ENCODE data around the gene ARSG.
A peak's percentile ranks its signal among the peaks of the same experiment; 100 is the strongest.
"Not testable (repeated sequence)": the region's sequence is repeated elsewhere in the genome, so short reads cannot be mapped to it uniquely, and the experiment has no call there.

Gene ARSG

DNA sequence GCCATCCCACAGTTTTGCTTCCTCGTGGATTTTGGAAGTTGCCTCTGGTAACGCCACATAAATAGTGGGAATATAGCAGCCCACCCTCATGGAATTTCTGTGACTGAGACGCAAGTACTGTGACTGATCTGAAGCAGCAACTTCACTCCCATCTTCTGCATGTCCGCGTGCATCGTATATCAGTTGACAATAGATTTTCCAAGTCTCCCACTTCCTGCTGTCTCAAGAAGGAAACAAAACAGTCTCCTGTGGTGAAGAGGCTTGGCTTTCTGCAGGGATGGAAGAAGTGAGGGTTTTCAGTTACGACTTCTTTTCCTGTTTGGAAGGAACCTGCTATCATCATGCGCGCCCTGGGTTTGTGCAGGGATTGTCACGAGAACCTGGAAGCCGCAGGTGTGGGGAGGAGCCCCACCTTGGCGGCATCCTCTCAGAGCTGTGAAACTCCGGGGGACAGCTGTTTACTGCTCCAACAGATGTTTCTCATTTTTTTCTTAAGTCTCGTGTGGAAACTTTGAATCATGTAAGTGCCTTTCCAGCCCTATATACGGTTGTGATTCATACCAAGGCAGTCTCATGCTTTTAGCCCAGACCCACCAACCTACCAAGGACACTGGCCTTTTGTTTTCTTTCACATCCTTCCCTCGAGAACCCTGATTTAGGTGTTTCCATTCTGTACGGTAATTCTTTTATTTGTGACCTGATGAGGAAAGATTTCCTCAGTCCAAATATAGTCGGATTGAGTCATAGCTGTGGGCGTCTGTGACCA is 108.5 kb downstream of the ARSG start:
- no peak for DNase-seq

DNA sequence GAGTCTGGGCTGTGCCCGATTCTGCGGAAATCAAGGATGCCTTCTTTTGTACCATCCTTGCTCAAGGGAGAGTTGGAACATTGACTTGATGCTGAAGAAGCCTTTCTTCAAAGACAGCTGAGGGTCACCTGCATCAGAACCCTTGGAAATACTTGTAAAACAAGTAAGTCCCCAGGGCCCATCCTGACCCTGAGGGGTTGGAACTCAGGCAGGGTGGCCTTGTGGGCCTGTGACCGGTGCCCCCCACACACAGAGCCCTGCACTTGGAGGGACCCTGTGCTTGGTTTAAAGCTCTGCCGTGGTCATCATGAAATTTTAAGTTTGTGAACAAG is 109.1 kb downstream of the ARSG start:
- no peak for DNase-seq

DNA sequence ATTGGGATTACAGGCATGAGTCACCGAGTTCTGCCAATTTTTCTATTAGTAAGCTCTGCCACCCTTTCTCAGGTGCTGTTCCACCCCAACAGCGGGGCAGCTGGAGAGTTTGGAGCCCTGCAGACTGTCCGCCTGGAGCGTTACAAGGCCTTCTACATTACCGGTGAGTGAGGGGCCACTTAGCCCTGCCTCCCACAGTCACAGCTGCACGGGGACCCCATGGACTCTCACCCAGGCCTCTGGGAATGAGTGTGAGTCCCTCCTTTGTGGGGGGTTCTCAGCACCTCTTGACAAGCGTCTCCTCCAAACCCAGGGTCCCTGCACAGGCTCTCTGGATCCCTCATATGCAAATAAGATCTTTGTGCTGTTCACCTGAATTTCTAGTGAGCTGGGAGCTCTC is 110.0 kb downstream of the ARSG start:
- no peak for DNase-seq

DNA sequence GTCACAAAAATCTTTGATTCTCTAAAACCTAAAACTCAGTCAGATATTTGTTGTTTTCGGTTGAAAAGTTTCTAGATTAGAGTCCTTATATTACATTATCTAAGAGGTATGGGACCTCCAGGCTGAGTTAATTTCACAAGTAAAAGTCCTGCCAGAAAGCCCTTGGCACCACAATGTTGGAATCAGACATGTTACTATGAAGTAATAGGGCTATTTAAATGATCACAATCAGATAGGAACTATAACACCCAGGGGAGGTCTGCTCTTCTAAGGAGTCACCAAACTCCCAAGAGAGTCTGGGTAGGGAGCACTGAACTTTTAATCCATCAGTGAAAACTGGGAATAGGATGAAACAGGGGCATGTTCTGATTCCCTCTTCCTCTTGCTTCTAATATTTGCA is 111.8 kb downstream of the ARSG start:
- DNase-seq, result no peak

DNA sequence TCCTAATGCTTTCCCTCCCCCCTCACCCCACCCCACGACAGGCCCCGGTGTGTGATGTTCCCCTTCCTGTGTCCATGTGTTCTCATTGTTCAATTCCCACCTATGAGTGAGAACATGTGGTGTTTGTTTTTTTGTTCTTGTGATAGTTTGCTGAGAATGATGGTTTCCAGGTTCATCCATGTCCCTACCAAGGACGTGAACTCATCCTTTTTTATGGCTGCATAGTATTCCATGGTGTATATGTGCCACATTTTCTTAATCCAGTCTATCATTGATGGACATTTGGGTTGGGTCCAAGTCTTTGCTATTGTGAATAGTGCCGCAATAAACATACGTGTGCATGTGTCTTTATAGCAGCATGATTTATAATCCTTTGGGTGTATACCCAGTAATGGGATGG is 112.5 kb downstream of the ARSG start:
- not testable (repeated sequence) for DNase-seq

DNA sequence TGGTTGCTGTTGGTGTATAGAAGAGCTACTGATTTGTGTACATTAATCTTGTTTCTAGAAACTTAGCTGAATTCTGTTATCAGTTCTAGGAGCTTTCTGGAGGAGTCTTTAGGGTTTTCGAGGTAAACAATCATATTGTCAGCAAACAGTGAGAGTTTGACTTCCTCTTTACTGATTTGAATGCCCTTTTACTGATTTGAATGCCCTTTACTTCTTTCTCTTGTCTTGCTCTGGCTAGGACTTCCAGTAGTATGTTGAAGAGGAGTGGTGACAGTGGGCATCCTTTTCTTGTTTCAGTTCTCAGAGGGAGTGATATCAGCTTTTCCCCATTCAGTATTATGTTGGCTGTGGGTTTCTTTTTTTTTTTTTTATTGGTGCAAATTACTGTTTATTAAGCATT is 116.4 kb downstream of the ARSG start:
- not testable (repeated sequence) for DNase-seq

DNA sequence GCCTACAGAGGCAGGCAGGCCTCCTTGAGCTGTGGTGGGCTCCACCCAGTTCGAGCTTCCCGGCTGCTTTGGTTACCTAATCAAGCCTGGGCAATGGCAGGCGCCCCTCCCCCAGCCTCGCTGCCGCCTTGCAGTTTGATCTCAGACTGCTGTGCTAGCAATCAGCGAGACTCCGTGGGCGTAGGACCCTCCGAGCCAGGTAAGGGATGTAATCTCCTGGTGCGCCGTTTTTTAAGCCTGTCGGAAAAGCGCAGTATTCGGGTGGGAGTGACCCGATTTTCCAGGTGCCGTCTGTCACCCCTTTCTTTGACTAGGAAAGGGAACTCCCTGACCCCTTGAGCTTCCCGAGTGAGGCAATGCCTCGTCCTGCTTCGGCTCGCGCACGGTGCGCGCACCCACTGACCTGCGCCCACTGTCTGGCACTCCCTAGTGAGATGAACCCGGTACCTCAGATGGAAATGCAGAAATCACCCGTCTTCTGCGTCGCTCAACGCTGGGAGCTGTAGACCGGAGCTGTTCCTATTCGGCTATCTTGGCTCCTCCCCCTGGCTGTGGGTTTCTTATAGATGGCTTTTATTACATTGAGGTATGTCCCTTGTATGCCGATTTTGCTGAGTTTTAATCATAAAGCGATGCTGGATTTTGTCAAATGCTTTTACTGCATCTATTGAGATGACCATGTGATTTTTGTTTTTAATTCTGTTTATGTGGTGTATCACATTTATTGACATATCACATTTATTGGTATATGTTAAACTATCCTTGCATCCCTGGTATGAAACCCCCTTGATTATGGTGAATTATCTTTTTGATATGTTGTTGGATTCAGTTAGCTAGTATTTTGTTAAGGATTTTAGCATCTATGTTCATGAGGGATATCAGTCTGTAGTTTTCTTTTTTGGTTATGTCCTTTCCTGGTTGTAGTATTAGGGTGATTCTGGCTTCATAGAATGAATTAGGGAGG is 122.6 kb downstream of the ARSG start:
- DNase-seq, result not testable (repeated sequence)

DNA sequence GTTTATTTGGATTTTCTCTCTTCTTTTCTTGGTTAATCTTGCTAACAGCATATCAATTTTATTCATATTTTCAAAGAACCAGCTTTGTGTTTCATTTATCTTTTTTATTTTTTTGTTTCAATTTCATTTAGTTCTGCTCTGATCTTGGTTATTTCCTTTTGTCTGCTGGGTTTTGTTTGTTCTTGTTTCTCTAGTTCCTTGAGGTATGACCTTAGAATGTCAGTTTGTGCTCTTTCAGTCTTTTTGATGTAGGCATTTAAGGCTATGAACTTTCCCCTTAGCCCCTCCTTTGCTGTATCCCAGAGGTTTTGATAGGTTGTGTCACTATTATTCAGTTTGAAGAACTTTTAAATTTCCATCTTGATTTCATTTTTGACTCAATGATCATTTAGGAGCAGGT is 123.6 kb downstream of the ARSG start:
- DNase-seq, result not testable (repeated sequence)

DNA sequence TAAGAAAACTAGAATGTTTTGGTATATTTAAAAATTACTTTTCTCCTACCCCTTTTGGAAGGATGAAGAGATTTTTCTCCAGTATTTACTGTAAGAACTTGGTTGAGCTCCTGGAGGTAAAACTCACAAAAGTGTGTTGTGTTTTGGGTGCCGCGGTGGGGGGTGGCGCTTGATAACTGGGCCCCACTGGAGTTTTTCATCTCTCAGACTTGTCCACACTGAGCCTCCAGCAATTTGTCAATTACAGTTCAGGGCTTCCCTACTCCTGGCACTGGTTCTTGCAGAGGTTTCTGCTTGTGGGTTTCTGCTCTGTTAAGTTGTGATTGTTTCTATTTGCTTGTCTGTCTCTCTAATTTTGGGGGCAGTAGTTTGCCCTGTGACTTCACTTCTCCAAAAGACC is 126.0 kb downstream of the ARSG start:
- DNase-seq, result no peak

DNA sequence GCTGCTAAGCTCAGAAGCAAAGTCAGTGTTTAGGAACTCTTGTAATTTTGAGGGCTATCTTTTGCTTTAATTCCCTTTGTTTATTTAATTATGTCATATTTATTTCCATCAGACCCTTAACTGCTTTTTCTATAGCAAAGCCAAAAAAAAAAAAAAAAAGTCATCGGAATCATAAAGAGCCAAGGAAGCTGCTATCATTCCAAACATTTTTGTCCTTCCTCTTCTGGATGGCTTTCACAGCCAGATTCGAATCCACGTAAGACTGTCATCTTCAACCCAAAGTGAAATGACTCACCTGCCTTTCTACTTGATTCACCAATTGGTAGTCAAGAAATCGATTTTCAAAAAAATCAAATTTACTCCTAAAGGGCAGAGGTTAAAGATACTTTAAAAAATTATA is 127.6 kb downstream of the ARSG start:
- no peak for DNase-seq

DNA sequence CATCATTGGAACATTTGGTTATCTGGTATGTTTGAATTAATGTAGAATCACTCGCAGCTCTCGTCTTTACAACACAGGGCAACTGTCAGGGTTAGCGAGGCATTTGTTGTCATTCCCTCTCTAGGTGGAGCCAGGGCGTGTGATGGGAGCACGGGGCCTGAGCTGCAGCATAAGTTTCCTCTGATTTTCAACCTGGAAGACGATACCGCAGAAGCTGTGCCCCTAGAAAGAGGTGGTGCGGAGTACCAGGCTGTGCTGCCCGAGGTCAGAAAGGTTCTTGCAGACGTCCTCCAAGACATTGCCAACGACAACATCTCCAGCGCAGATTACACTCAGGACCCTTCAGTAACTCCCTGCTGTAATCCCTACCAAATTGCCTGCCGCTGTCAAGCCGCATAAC is 128.8 kb downstream of the ARSG start:
- DNase-seq, result no peak

DNA sequence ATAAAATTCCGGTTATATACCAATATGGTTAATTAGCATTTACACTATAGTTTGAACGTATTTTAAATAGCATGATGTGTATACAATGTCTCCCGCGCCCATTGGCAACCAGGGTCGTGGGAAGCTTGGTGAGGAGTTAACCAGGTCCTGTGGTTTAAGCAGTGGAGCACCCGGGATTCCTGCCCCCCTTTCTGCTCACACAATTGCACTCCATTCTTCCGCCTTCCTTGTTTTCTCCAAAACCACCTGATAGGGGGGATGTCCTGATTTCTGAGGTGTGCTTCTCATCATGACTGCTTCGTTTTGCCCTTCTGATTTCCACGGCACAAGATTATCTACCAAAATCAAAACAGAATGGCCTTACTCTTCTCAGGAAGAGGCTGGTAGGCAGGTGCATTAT is 130.2 kb downstream of the ARSG start:
- DNase-seq, result no peak

DNA sequence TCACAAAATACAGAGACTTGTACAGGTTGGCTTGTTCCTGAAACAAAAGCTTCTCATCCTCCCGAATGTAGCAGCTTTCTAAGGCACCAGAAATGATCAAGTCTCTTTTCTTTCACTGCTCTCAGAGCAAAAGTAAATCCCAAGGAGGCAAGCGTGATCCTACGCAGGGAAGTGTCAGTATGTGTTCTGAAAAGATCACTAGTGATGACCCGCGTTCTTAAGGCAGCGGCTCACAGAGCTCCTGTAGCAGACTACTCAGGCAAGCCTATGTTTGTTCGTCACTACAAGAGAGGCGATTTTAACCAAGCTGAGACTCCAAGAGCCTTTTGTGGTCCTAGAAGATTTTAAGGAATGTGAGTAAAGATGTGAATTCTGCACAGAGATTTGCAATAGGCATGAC is 131.5 kb downstream of the ARSG start:
- DNase-seq, result no peak

DNA sequence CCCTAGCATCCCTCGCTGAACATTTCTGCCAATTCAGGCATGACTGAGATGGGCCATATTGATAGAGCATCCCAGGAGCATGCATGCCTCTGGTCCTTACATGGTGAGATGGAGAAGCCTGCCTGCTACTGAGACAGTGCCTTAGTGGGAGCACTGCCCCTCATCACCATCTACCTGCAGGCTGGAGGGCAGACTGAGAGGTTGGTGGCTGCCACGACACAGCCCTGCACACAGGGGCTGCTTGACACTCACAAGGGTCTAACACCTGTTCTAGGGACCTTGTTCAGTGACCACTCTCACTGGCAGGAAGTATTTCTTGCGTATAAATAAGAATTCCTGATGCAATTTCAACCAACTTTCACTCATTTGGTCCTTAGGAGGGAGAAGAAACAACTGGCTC is 132.0 kb downstream of the ARSG start:
- no peak for DNase-seq

DNA sequence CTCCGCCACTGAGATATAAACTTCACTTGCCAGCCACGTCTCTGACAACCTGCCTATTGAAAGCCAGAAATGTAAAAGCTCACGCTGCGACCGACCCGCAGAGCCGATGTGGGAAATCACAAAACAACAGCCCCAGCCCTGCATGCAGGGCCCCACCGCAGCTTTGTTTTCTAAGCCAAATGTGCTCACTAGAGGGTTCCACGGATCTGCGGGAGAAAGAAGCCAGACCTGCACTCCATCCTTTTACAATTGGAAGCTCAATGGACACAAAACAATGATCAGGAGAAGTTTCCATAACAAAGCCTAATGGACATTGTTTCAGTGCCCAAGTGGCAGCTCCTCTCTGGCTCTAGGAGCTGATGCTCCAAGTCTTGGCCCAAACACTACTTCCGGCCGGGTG is 132.9 kb downstream of the ARSG start:
- no peak for DNase-seq

DNA sequence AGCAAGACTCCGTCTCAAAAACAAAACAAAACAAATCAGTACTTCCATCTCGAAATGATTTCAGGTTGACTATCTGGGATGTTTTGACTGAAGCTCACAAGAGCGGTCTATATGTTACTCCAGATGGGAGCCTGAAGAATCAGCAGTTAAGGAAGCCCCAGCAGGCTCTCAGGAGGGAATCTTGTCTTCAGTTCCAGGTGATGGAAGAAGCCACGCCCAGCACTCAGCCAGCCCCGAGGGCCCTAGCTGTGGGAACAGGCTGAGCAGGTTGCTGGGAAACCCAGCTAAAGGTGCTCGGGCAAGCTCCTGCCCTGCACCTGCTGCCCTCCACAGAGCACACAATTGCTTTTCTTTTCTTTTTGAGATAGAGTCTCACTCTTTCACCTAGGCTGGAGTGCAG is 133.6 kb downstream of the ARSG start:
- no peak for DNase-seq

DNA sequence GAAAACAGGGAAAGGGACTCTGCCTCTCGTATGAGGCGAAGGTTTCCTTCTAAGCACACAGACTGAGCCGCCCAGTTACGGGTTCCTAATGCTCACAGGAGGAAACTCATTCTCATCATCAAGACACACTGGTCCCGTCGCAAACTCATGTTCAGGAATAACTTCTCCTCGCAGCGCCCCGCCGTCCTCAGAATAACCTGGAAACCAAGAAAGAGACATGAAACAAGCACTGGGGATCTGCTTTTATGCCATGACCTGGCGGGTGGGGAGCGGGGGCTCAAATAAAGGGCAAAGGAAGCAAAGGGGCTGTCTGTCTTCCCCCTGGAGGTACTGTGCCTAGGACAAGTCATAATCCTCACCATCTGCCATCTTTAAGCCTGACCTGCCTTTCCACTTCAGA is 134.7 kb downstream of the ARSG start:
- no peak for DNase-seq

DNA sequence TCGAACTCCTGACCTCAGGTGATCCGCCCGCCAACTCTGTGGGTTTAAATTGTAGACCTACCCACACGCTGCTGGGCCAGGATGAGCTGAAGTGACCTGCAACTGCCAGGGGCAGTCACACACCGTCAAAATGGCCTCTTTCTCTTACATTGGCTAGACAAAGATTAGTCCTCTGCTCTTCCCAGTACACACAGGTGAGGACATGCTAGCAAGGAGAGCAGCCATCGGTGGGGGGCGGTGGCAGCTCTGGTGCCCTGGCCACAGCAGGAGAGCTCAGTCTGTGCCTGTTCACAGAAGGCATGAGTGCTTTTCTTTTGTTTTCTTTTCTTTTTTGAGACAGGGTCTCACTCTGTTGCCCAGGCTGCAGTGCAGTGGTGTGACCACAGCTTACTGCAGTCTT is 136.3 kb downstream of the ARSG start:
- no peak for DNase-seq

DNA sequence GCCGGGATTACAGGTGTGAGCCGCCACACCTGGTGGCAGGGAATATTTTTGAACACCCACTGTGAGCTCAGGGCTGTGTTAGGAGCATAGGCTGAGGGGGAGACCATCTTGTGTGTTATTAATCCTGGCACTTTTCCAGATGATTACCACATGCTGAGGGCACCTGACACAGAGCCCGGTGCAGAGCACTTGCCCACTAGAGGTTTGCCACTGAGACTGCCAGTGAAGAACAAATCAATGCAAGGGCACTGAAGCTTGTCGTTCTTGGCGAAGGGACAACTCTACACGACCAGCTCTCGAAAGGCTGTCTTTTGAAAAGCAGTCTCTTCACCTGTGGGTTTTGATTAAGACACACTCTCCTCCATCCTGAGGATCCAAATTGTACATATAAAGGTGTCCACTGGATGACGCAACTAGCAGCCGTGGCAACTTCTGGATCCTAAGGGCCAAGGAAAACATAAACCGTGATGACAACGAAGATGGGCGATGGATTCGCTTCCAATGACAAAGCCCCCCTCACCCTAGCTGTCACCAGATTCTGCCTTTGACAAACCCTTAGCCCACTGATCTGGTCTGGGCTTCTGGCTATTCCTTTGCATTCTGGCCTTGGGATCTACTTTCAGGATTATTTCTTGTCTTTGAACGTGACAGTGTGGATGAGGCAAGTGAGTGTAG is 137.3 kb downstream of the ARSG start:
- DNase-seq, result no peak

DNA sequence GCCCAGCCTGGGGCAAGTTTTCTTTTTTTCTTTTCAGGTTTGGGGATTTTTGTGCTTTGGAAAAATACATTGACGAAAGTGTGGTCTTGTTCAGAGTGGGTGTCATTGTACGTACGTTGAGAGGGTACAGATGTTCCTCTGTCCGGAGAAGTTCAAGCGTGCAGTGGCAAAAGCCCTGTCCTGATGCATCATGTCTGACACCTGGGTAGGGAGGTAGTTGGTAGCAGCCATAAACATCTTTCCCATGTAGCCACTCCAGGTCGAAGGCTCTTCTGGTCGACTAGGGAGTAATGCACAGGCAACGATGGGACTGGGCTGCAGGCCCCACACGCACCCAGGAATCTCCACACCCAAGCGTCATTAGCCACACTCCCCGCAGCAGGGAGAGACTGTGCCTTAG is 138.6 kb downstream of the ARSG start:
- no peak for DNase-seq

DNA sequence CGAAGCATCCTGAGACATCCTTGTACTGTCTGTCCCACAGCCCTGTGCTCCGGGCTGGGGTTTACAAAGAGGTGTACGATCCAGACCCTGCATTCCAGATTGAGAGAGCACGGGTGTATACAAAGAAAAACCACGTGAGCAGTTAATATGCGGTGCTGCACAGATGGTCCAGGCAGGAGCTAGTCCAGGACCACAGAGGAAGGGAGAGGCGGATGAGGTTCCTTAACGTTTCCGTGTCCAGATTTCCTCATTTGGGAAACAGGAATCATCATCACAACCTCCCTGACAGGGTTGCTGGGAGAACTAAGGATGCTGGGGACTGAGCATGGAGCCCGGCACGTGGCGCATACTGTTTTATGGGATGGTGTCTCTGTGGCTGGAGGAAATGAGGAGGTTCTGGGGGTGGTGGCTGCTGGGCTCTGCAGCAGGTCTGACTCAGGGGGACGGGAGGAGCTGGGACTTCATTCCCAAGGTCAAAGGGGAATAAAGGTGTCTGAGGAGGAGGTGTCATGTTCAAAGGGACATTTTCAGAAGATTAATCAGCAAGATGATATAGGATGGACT is 139.8 kb downstream of the ARSG start:
- no peak for DNase-seq

DNA sequence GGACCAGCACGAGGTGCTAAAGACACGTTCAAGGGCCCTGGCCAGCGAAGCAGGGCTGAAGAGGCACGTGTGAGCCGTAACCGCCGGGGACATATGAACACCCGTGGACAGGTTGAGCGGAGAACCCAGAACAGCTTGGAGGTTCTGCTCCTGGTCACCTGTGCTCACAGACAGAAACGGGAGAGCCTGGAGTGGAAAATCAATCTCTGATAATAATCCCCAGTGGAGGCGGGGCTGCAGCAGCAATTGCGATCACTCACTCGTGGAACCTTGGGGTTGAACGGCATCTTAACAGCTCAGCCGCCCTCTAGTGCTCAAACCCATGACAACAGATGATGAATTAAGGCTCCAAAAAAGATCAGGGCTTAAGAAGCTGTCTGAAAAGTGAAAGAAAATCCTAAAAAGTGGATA is 140.4 kb downstream of the ARSG start:
- DNase-seq, result peak; percentile 20

DNA sequence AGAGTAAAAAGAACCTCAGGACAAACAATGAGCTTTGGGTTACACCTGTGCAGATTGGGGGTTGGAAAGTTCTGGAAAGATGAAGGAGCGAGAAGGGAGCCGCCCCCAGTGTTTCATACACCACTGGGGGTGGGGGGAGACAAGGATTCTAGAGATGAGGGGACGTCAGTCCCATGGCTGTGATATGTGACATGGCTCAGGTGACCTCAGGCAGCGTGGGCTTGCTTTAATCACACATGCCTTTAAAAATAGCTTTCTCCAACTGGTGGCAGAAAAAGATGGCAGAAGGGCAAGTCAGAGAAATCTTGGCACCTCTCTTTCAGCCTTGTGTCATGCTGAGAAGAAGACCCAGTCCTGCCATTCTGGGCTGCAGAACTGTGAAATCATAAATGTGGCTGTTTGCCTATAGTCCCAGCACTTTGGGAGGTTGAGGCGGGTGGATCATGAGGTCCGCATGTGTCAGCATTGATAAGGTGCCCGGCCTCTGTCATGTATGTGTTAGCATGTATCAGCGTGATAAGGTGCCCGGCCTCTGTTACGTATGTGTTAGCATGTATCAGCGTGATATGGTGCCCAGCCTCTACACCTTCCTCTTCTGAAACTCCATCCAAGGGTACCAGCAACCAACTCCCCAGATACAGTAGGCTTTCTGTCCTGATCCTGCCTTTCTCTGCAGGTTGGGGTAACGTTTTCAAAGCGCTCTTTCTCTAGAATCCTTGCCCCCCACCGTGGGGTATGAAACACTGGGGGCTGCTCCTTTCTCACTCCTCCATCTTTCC is 141.0 kb downstream of the ARSG start:
- no peak for DNase-seq

All from 8988T (cell line).